BE2C (cell line): ENCODE measurements around the gene TARBP1.
A peak's percentile ranks its signal among the peaks of the same experiment; 100 is the strongest.

Experiments used
- DNase-seq: peaks from one replicate; pipeline ENCODE4 v3.0.0-alpha.2; 2020
- H3K27me3 ChIP-seq: fragments of 250-450 bp; sonication (Bioruptor Pico); 2 replicates; pipeline ENCODE4 v1.5.1; 2020; ENCODE audit warnings: mild to moderate bottlenecking
- H3K36me3 ChIP-seq: fragments of 250-450 bp; sonication (Bioruptor Pico); 2 replicates; pipeline ENCODE4 v1.5.1; 2020; ENCODE audit warnings: mild to moderate bottlenecking
- H3K4me1 ChIP-seq: fragments of 250-450 bp; sonication (Bioruptor Pico); 2 replicates; pipeline ENCODE4 v1.5.1; 2020
- H3K4me3 ChIP-seq: 2 replicates; pipeline ENCODE4 v1.5.1; 2011; ENCODE audit warnings: low read depth, low read length
- H3K9me3 ChIP-seq: fragments of 250-450 bp; sonication (Bioruptor Pico); 2 replicates; pipeline ENCODE4 v1.5.1; 2020
- TF ChIP-seq, protein P1 (sequence below): IDR thresholded peaks from 2 replicates; pipeline ENCODE4 v1.5.1; 2012; ENCODE audit warnings: mild to moderate bottlenecking, low read depth, low read length

TARBP1 gene

DNA sequence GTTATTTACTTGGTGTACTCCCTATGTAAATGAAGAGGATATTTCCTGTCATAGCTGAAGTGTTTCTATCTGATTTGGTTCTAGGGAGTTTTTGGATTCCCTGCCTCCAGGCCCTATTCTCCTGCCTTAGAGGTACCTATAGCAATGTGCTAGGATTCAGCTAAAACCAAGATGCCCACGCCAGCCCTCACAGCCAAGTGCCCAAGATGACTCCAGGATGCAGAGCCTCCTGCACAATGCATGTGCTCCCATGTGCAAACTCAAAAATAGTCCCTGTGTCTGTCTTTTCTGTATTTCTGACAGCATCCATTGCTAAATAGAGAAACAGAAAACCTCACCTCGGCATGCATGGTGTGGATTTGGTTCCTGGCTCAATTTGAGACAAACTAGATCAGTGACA lies 887 bp upstream of the TARBP1 start:
- H3K9me3 ChIP-seq = no peaks in the 10 kb centered on the region
- no peaks in the 10 kb centered on the region for H3K36me3 ChIP-seq
- no peak overlapping the region for H3K4me3 ChIP-seq
- TF ChIP-seq, protein P1, sequence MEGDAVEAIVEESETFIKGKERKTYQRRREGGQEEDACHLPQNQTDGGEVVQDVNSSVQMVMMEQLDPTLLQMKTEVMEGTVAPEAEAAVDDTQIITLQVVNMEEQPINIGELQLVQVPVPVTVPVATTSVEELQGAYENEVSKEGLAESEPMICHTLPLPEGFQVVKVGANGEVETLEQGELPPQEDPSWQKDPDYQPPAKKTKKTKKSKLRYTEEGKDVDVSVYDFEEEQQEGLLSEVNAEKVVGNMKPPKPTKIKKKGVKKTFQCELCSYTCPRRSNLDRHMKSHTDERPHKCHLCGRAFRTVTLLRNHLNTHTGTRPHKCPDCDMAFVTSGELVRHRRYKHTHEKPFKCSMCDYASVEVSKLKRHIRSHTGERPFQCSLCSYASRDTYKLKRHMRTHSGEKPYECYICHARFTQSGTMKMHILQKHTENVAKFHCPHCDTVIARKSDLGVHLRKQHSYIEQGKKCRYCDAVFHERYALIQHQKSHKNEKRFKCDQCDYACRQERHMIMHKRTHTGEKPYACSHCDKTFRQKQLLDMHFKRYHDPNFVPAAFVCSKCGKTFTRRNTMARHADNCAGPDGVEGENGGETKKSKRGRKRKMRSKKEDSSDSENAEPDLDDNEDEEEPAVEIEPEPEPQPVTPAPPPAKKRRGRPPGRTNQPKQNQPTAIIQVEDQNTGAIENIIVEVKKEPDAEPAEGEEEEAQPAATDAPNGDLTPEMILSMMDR = no peak
- DNase-seq = no peak
- no peaks in the 10 kb centered on the region; the same call in 1 of the 2 replicates for H3K27me3 ChIP-seq
- no peaks in the 10 kb centered on the region for H3K4me1 ChIP-seq

DNA sequence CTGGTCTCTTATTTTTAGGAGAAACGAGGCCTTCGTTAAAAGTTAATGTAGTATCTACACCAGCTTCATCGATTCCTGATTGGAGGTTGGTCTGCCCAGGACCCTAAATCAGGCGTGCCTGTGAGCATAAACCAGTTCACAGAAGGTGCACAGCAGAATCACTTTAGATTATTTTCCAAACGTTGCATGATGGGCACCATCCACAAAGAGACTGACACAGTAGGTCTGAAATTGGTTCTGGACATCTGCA lies 256 bp upstream of the TARBP1 start:
- no peaks in the 10 kb centered on the region for H3K9me3 ChIP-seq
- TF ChIP-seq, protein P1 = no peak
- DNase-seq = no peak
- no peaks in the 10 kb centered on the region for H3K4me1 ChIP-seq
- no peaks in the 10 kb centered on the region for H3K36me3 ChIP-seq
- H3K27me3 ChIP-seq = no peaks in the 10 kb centered on the region; the same call in 1 of the 2 replicates
- peak overlapping the region; percentile 92 for H3K4me3 ChIP-seq

DNA sequence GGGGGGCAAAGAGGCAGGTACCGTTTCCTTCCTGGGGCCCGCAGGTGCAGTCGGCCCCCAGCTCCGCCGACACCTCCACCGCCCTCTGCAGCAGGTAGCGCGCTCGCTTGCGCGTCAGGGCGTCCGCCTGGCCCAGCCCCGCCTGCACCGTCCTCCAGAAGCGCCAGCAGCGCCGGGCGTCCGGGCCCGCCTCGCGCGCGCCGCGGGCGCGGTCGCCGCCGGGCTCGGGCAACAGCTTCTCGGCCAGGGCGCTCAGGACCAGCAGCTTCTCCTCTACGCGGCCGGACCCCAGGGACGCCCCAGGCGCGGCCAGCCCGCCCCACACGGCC lies 863 bp downstream of the TARBP1 start:
- no peaks in the 10 kb centered on the region for H3K4me1 ChIP-seq
- H3K27me3 ChIP-seq = no peaks in the 10 kb centered on the region; the same call in 1 of the 2 replicates
- H3K9me3 ChIP-seq = no peaks in the 10 kb centered on the region
- H3K4me3 ChIP-seq = peak overlapping the region; percentile 92
- TF ChIP-seq, protein P1 = no peak
- no peaks in the 10 kb centered on the region for H3K36me3 ChIP-seq
- DNase-seq = no peak

DNA sequence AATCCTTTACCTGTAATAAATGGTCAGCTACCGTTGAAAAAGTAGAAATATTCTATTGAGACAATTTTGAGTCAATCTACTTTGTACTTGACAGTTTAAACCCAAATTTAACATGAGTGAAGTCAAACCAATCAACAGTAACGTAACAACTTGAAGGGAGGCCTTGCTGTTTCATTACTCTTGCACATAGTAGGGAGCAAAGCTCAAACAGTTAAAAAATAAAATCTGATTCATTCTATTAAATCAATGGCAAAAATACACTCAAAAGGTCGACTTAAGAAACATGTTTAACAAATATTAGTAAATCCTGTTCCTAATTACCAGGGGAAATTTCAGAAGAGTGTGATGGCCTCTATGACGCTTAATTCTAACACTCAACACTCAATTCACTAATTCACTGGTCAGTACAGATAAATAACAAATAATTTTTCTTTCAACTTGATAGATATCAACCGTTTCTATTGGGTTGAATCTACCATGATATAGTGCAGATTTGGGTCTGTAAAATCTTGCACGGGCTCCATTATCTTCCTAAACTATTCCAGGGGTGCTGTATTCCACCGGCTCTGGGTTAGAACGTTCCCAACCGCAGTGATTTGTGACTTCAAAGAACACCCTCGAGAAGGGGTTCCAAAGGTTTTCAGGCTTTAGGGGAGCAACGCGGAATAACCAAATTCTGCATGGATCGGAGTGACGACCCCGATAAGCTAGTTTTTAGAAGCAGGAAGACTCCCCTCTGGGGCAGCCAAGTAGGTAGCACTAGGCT lies 1.4 kb downstream of the TARBP1 start:
- no peaks in the 10 kb centered on the region for H3K36me3 ChIP-seq
- H3K27me3 ChIP-seq = no peaks in the 10 kb centered on the region; the same call in 1 of the 2 replicates
- H3K4me3 ChIP-seq = peak overlapping the region; percentile 92
- TF ChIP-seq, protein P1 = no peak
- DNase-seq = no peak
- H3K9me3 ChIP-seq = no peaks in the 10 kb centered on the region
- H3K4me1 ChIP-seq = no peaks in the 10 kb centered on the region

DNA sequence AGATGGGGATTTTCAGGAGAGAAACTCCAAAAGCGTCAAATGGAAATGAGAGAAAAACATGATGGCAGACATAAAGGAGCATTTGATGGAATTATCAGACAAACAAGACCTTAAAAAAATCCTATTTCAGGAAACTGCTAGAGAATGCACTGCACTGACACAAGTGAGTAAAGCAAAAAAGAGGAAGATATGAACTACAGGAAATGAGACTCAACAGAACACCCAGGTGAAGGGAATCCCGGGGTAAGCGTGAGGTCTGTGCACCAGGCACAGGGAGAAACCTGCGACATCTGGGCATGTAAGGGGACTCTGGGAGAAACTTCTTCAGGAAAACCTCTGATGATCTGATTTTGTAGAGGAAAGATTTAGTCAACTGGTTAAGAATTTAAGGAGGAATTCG lies 2.8 kb downstream of the TARBP1 start:
- no peaks in the 10 kb centered on the region for H3K9me3 ChIP-seq
- no peak for DNase-seq
- H3K4me3 ChIP-seq = no peak overlapping the region
- no peaks in the 10 kb centered on the region for H3K36me3 ChIP-seq
- no peaks in the 10 kb centered on the region; the same call in 1 of the 2 replicates for H3K27me3 ChIP-seq
- TF ChIP-seq, protein P1 = no peak
- no peaks in the 10 kb centered on the region for H3K4me1 ChIP-seq

DNA sequence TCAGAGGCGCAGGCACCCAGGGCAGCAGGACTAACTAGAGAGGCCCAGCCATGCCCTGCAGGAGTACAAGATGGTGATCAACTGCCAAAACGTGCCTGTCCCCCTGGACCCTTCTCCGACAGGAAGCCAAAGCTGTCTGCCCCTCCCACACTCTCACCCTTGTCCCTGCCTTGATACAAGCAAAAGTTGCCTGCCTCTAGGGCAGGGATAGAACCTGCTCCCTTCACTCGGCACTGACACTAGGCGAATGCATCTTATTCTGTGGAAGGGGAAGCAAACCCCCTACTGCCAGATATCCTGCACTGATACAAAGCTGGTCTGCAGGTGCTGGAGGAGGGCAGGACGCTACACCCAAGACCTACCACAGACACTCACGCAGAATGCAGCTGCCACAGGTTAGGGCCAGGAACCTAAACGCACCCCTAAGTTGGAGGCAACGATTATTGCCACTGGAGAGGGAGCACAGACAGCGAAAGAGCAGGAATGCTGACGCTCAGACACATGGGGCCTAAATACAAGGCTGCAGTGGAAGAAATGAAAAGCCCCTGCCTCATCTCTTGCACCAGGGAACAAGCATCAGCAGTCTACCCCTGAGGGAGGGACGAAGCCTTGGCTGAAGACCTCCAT lies 3.7 kb downstream of the TARBP1 start:
- TF ChIP-seq, protein P1 = no peak
- no peak for DNase-seq
- H3K9me3 ChIP-seq = no peaks in the 10 kb centered on the region
- no peaks in the 10 kb centered on the region for H3K4me1 ChIP-seq
- H3K36me3 ChIP-seq = no peaks in the 10 kb centered on the region; the same call in 1 of the 2 replicates
- no peak overlapping the region for H3K4me3 ChIP-seq
- no peaks in the 10 kb centered on the region; the same call in 1 of the 2 replicates for H3K27me3 ChIP-seq
